NT2/D1 (cell line): ENCODE measurements around the gene NSD1.

ENCODE experiments used
- YY1 ChIP-seq: IDR thresholded peaks from 2 replicates; pipeline ENCODE4 v1.6.1; 2011; ENCODE audit not compliant: insufficient read length, insufficient read depth
- ZNF274 ChIP-seq: IDR thresholded peaks from 2 replicates; pipeline ENCODE4 v1.6.1; 2011; ENCODE audit warnings: mild to moderate bottlenecking, low read depth, low read length

DNA sequence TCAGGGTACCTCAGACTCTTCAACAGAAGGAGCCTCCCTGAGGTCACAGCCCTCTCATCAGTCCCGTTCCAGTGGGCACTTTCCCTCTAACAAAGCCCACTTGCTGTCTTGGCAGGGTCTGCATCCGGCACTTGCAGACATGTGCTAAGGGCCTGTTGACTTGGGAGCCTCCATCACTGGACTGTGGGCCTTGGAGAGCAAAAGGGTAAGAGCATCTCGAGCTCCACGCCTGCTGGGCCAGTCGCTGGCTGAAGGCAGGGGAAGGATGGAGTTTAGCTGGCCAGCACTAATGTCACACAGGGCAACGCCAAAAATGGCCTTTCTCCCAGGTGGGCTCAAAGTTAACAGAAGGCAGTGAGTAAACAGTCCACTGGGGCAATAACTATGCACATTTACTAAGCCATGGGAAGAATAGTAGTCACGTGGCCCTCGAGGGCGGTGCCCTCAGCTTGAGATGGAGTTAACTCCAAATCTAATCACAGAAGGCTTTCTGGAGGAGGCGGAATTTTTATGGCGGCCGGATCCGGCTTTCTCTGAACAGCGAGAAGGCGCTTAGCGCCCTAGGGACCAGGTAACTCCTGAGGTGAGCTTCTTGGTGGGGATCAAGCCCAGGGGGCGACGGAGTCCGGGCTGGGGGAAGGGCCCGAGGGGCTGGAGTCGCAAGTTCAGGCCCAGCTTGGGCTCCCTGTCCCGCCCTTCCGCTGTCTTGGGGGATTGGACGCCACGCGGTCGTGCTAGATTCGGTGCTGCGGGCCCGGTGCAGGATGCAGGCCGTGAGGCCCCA, 2.0 kb upstream of the NSD1 start:
- no peak for TF ChIP-seq YY1
- no peak for TF ChIP-seq ZNF274
